Measurements from ENCODE around the gene STING1.

DNA sequence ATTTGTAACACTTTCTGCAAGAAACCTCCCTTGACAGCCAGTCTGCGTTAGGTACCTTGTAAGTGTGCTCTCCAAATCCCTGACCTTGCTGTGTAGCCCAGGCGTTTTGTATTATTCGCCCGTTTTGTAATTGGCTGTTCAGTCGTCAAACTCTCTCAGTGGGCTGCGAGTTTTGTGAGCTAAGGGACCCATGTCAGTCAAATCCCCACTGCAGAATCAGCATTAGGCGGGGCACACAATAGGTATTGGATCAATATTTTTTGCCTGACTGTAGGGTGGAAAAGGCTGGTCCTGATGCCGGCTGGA lies 43.9 kb downstream of the STING1 start:
- TF ChIP-seq, protein P1, sequence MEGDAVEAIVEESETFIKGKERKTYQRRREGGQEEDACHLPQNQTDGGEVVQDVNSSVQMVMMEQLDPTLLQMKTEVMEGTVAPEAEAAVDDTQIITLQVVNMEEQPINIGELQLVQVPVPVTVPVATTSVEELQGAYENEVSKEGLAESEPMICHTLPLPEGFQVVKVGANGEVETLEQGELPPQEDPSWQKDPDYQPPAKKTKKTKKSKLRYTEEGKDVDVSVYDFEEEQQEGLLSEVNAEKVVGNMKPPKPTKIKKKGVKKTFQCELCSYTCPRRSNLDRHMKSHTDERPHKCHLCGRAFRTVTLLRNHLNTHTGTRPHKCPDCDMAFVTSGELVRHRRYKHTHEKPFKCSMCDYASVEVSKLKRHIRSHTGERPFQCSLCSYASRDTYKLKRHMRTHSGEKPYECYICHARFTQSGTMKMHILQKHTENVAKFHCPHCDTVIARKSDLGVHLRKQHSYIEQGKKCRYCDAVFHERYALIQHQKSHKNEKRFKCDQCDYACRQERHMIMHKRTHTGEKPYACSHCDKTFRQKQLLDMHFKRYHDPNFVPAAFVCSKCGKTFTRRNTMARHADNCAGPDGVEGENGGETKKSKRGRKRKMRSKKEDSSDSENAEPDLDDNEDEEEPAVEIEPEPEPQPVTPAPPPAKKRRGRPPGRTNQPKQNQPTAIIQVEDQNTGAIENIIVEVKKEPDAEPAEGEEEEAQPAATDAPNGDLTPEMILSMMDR (optimal IDR thresholded peaks at IDR 0.05 in 1 of 3, IDR thresholded peaks at IDR 0.05 in 1 of 3, conservative IDR thresholded peaks at IDR 0.05 in 1 of 3; ENCODE audit: extremely low read depth in 1 of 3, insufficient read depth in 2 of 3, low read length in 3 of 3): no peak
- no peak for TF ChIP-seq EZH2 (IDR thresholded peaks at IDR 0.05; ENCODE audit: low read length)
